HepG2 (cell line): Measurements from ENCODE around the gene AP4M1. TPM values are rescaled to one million over a fixed set of nuclear protein-coding genes. Genes with fewer than 3 reads are reported as not detected.

Experiments
- CAMTA2 ChIP-seq: sonication (generic); formaldehyde crosslinking; IDR thresholded peaks from 2 replicates; pipeline ENCODE4 v1.4.0; 2020; ENCODE audit warnings: mild to moderate bottlenecking, missing genetic modification reagents, borderline replicate concordance
- EP300 ChIP-seq, 3 experiments: sonication (generic) in 1 of 3; formaldehyde crosslinking in 1 of 3; IDR thresholded peaks; 2 replicates each; pipeline versions ENCODE4 v1.5.1 to v1.6.1; 2011 to 2020; ENCODE audit warnings: low read depth in 2 of 3, low read length in 2 of 3, borderline replicate concordance in 1 of 3, improper control_type of control experiment in 1 of 3, mild to moderate bottlenecking in 1 of 3, missing genetic modification reagents in 1 of 3, moderate library complexity in 1 of 3
- HDAC6 ChIP-seq: fragments of 200-600 bp; sonication (generic); IDR thresholded peaks from 2 replicates; pipeline ENCODE4 v1.7.0; 2017; ENCODE audit warnings: mild to moderate bottlenecking, antibody characterized with exemption, low read length, low read depth
- HNRNPH1 ChIP-seq: fragments of 200-400 bp; formaldehyde crosslinking; optimal IDR thresholded peaks from 2 replicates; pipeline ENCODE3; 2017; ENCODE audit warnings: mild to moderate bottlenecking, low read depth, low read length
- HOXA3 ChIP-seq: sonication (generic); formaldehyde crosslinking; IDR thresholded peaks from 2 replicates; pipeline ENCODE4 v1.5.0; 2020; ENCODE audit warnings: missing genetic modification reagents
- HOXA5 ChIP-seq: sonication (generic); formaldehyde crosslinking; IDR thresholded peaks from 2 replicates; pipeline ENCODE4 v1.4.0; 2020; ENCODE audit warnings: missing genetic modification reagents
- KLF16 ChIP-seq, 2 experiments: sonication (generic) in 1 of 2; formaldehyde crosslinking in 1 of 2; IDR thresholded peaks; 2 replicates each; pipeline versions ENCODE4 v1.6.1 to v1.8.0; 2016 to 2023; ENCODE audit warnings: missing genetic modification reagents in 2 of 2, missing compliant biosample characterization in 1 of 2
- NR3C1 ChIP-seq: sonication (generic); formaldehyde crosslinking; IDR thresholded peaks from 2 replicates; pipeline ENCODE4 v1.4.0; 2020; ENCODE audit warnings: missing genetic modification reagents
- PHF8 ChIP-seq: sonication (generic); formaldehyde crosslinking; IDR thresholded peaks from 2 replicates; pipeline ENCODE4 v1.5.0; 2020; ENCODE audit warnings: missing genetic modification reagents
- SRY ChIP-seq: sonication (generic); formaldehyde crosslinking; IDR thresholded peaks from 2 replicates; pipeline ENCODE4 v1.8.0; 2022; ENCODE audit warnings: mild to moderate bottlenecking, missing genetic modification reagents
- ZFYVE20 ChIP-seq: sonication (generic); formaldehyde crosslinking; IDR thresholded peaks from 2 replicates; pipeline ENCODE4 v1.8.0; 2023; ENCODE audit warnings: low read depth, mild to moderate bottlenecking, moderate library complexity, missing genetic modification reagents, borderline replicate concordance
- ZNF230 ChIP-seq: sonication (generic); formaldehyde crosslinking; IDR thresholded peaks from 2 replicates; pipeline ENCODE4 v1.4.0; 2020; ENCODE audit warnings: mild to moderate bottlenecking, missing genetic modification reagents
- ZNF44 ChIP-seq: sonication (generic); formaldehyde crosslinking; IDR thresholded peaks from 2 replicates; pipeline ENCODE4 v1.5.1; 2020; ENCODE audit warnings: mild to moderate bottlenecking, missing genetic modification reagents
- ZNF510 ChIP-seq: sonication (generic); formaldehyde crosslinking; IDR thresholded peaks from 2 replicates; pipeline ENCODE4 v1.4.0; 2020; ENCODE audit warnings: low read depth, mild to moderate bottlenecking, missing genetic modification reagents
- ZNF543 ChIP-seq: sonication (generic); formaldehyde crosslinking; IDR thresholded peaks from 2 replicates; pipeline ENCODE4 v1.4.0; 2020; ENCODE audit warnings: mild to moderate bottlenecking, missing genetic modification reagents
- ZNF546 ChIP-seq: sonication (generic); formaldehyde crosslinking; conservative IDR thresholded peaks from 2 replicates; pipeline ENCODE4 v1.8.1; 2023; ENCODE audit warnings: mild to moderate bottlenecking, missing genetic modification reagents
- ZNF749 ChIP-seq: sonication (generic); formaldehyde crosslinking; IDR thresholded peaks from 2 replicates; pipeline ENCODE4 v1.8.0; 2022; ENCODE audit warnings: mild to moderate bottlenecking, missing genetic modification reagents, moderate library complexity, borderline replicate concordance
- ZNF768 ChIP-seq: sonication (generic); formaldehyde crosslinking; IDR thresholded peaks from 2 replicates; pipeline ENCODE4 v1.4.0; 2020; ENCODE audit warnings: missing genetic modification reagents
- polyA plus RNA-seq, 8 experiments: library from polyadenylated mRNA; depleted of rRNA in 3 of 8; stranded (reverse) in 7 of 8; unstranded in 1 of 8; fragments of >200 nt; fragmentation: Illumina TruSeq in 4 of 8; extraction: Trizol in 4 of 8; gene quantifications; 2 replicates each; pipeline versions ENCODE4 v1.2.1 to v1.2.3, GENCODE V29; 2011 to 2016; ENCODE audit warnings: low read depth in 4 of 8, missing spikeins in 1 of 8, mixed read lengths in 1 of 8; ENCODE audit not compliant: insufficient read depth in 1 of 8
- total RNA-seq, 5 experiments: library from RNA; depleted of rRNA; stranded (reverse); fragments of >200 nt; fragmentation: Illumina TruSeq; extraction: Trizol; gene quantifications; 2 replicates each; pipeline ENCODE4 v1.2.3, GENCODE V29; 2016; ENCODE audit warnings: low read depth in 1 of 5
- TF ChIP-seq, protein P1 (sequence below): sonication (generic); formaldehyde crosslinking; IDR thresholded peaks from 2 replicates; pipeline ENCODE4 v1.8.1; 2022; ENCODE audit warnings: low read depth, mild to moderate bottlenecking, missing genetic modification reagents
- TF ChIP-seq, protein P2 (sequence below): sonication (generic); IDR thresholded peaks from 2 replicates; pipeline ENCODE4 v1.6.1; 2016; ENCODE audit warnings: low read depth, borderline replicate concordance
- TF ChIP-seq, protein P3 (sequence below): sonication (generic); formaldehyde crosslinking; IDR thresholded peaks from 2 replicates; pipeline ENCODE4 v1.5.1; 2020; ENCODE audit warnings: missing genetic modification reagents, mild to moderate bottlenecking, borderline replicate concordance
- TF ChIP-seq, protein P4 (sequence below): sonication (generic); formaldehyde crosslinking; IDR thresholded peaks from 2 replicates; pipeline ENCODE4 v1.8.0; 2022; ENCODE audit warnings: low read depth, missing genetic modification reagents

Gene AP4M1
- total and polyA plus RNA-seq, 2 of the 13 experiments (the other 11 are each of a cell fraction or from before 2014, with no cell fraction given), result 6.3 to 9.7 TPM

DNA sequence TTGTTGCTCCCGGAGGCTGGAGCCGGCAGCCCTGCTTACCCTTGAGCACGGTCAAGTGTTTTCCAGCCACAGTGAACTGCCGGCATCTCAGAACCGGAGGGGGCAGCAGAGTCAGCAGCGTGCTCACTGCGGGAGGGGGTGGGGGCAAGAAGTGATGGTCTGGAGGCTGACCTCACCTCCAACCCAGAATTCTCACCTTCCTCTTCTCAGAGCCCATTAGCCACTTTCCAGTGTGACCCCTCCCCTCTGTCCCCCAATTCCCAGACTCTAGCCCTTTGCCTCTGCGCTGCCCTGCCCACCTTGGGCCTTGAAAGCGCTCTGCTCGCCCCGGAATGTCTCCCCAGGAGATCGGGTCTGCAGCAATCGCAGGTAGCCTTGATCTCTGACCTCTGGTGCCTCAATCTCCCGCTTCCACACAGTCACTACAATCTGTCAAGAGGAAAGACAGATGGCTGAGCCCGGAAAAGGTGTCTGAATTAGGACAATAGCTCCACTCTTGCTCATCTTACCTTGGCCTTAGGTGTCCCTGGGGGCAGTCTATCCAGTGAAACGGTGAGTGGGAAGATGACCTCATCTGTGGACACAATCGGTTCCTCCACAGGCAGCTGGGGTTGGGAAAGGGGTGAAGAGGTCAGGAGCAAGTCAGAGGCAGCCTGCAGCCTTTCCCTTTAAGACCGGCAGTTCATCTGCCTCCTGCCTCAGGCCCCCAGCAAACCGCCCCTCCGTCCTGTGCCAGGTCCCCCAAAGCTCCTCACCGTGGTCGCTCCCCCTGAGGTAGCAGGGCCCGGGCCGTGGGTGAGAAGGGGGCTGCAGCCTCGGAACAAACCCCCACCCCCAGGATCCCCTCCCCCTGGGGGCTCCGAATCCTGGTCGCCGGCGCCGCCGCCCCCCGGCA, 56.1 kb downstream of the AP4M1 start (continued):
- TF ChIP-seq, protein P1, sequence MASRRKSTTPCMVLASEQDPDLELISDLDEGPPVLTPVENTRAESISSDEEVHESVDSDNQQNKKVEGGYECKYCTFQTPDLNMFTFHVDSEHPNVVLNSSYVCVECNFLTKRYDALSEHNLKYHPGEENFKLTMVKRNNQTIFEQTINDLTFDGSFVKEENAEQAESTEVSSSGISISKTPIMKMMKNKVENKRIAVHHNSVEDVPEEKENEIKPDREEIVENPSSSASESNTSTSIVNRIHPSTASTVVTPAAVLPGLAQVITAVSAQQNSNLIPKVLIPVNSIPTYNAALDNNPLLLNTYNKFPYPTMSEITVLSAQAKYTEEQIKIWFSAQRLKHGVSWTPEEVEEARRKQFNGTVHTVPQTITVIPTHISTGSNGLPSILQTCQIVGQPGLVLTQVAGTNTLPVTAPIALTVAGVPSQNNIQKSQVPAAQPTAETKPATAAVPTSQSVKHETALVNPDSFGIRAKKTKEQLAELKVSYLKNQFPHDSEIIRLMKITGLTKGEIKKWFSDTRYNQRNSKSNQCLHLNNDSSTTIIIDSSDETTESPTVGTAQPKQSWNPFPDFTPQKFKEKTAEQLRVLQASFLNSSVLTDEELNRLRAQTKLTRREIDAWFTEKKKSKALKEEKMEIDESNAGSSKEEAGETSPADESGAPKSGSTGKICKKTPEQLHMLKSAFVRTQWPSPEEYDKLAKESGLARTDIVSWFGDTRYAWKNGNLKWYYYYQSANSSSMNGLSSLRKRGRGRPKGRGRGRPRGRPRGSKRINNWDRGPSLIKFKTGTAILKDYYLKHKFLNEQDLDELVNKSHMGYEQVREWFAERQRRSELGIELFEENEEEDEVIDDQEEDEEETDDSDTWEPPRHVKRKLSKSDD (CRISPR knock-in tag), result no peak
- TF ChIP-seq HDAC6 (no peak), ZNF749 (CRISPR knock-in tag) (no peak), ZFYVE20 (CRISPR knock-in tag) (no peak), HOXA3 (CRISPR knock-in tag) (peak; percentile 52), ZNF546 (CRISPR knock-in tag) (no peak), ZNF768 (CRISPR knock-in tag) (no peak), KLF16 (CRISPR knock-in tag; IDR thresholded peaks at IDR 0.05) (no peak), ZNF230 (CRISPR knock-in tag) (no peak), ZNF510 (CRISPR knock-in tag) (no peak), HOXA5 (peak; percentile 34; the same call in 1 of the 2 replicates), EP300 (IDR thresholded peaks at IDR 0.05; ENCODE audit: low read depth in 2 of 2, low read length in 2 of 2) (peak in 1 of 2 experiments; percentile 28; a peak in 2 of 4 replicates), EP300 (CRISPR knock-in tag; IDR thresholded peaks at IDR 0.05; ENCODE audit: borderline replicate concordance) (peak; percentile 61; the same call in 1 of the 2 replicates), ZNF543 (CRISPR knock-in tag) (no peak), CAMTA2 (no peak), PHF8 (CRISPR knock-in tag) (no peak), HNRNPH1 (no peak), NR3C1 (CRISPR knock-in tag) (no peak), ZNF44 (CRISPR knock-in tag) (no peak), SRY (CRISPR knock-in tag) (no peak)
- TF ChIP-seq, protein P2, sequence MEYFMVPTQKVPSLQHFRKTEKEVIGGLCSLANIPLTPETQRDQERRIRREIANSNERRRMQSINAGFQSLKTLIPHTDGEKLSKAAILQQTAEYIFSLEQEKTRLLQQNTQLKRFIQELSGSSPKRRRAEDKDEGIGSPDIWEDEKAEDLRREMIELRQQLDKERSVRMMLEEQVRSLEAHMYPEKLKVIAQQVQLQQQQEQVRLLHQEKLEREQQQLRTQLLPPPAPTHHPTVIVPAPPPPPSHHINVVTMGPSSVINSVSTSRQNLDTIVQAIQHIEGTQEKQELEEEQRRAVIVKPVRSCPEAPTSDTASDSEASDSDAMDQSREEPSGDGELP, result peak; percentile 46; the same call in 1 of the 2 replicates
- TF ChIP-seq, protein P3, sequence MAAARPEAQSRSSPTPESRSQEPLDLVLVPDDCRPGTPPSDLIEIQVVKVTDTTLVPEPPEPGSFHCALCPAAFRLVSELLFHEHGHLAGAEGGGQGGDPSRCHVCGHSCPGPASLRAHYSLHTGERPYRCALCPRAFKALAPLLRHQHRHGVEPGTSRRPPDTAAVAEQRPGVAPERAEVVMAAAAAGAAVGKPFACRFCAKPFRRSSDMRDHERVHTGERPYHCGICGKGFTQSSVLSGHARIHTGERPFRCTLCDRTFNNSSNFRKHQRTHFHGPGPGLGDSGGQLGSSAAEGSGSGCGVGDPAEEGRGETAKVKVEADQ (CRISPR knock-in tag), result no peak
- TF ChIP-seq, protein P4, sequence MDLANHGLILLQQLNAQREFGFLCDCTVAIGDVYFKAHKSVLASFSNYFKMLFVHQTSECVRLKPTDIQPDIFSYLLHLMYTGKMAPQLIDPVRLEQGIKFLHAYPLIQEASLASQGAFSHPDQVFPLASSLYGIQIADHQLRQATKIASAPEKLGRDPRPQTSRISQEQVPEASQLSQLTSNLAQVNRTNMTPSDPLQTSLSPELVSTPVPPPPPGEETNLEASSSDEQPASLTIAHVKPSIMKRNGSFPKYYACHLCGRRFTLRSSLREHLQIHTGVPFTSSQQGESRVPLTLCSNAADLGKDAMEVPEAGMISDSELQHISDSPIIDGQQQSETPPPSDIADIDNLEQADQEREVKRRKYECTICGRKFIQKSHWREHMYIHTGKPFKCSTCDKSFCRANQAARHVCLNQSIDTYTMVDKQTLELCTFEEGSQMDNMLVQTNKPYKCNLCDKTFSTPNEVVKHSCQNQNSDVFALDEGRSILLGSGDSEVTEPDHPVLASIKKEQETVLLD (CRISPR knock-in tag), result peak; percentile 92
